Airway epithelial cell (primary cell): Measurements from ENCODE around the gene NRTN. TPM values are rescaled to one million over a fixed set of nuclear protein-coding genes. Genes with fewer than 3 reads are reported as not detected.

Experiments used
- total RNA-seq: library from RNA; depleted of rRNA; stranded (reverse); fragments of >200 nt; gene quantifications from 2 replicates; pipeline ENCODE4 v1.2.3, GENCODE V29; 2015

NRTN gene, protein sequence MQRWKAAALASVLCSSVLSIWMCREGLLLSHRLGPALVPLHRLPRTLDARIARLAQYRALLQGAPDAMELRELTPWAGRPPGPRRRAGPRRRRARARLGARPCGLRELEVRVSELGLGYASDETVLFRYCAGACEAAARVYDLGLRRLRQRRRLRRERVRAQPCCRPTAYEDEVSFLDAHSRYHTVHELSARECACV
- total RNA-seq: 0.23 TPM in 1 of 2 replicates, not detected in the other

DNA sequence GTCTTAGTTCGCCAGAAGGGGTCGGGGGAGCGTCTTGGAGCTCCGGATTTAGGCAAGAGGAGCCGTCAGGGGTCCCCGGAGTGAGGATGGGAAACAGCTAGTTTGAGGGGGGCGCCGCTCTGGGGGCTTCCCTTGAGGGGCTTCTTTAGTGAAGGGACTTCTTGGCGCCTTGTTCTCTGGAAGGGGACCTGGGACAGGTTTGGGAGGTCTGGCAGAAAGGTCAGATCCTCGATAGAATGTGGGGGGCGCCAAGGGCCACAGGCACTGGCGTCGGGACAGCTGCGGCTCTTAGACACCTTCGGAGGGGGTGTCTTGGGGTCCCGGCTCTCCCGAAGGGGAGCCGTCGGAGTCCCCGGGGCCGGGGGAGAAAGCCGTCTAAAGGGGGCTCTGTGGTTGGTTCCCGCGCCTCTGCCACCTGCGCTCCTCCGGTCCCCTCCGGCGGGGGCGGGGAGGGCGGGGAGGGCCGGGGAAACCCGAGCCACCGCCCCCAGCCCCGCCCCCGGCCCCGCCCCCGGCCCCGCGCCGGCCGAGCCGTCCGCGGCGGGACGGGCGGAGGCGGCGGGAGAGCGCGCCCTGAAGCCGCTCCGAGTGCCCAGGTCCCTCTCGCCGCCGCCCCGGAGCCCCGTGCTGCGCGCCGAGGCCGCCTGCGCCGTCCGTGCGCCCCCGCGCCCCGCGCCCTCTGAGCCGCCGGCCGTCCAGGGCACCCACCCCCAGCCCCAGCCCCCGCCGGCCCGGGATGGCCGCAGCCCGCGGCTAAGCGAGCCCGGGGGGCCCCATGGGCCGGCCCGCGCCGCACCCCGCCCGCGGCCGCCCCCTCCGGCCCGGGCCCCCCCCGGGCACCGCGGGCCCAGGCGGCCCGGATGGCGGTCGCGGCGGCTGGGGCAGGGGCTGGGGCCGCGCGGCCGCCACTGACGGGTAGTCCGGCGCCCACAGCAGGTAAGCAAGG lies at the start of gene NRTN:
TSS of gene NRTN (plus strand) at position 552 of the 946 bp plus-strand sequence. CDS start 19,099 bp downstream, outside the sequence.

DNA sequence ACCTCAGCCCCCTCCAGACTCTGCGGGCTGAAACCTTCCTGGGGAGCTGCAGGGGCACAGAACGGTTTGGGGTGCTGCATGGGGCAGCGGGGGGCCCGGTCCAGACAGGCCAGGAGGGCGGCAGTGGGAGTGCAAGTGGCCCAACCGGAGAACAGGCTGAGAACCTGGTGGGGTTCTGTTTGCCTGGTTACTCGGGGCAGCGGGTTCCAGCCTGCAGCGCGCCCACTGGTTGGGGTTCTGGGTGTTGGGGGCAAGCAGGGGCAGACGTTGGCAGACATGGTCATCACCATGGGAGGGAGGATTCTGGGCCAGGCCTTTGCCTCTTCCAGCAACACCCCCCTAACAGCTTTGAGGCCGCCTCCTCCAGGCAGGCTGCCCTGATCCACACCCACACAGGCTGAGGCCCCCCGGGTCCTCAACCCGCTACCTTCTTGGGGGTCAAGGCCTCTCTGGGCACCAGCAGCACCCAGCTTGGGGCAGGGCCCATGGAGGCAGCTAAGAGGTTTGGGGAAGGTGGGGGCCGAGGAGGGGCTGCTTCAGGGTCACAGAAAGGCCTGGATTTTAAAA lies 20.2 kb upstream of the NRTN start, which contains the start of gene PRR22:
TSS of gene PRR22 (minus strand) at position 166 of the 567 bp plus-strand sequence. CDS start at position 80, 86 bp downstream.

DNA sequence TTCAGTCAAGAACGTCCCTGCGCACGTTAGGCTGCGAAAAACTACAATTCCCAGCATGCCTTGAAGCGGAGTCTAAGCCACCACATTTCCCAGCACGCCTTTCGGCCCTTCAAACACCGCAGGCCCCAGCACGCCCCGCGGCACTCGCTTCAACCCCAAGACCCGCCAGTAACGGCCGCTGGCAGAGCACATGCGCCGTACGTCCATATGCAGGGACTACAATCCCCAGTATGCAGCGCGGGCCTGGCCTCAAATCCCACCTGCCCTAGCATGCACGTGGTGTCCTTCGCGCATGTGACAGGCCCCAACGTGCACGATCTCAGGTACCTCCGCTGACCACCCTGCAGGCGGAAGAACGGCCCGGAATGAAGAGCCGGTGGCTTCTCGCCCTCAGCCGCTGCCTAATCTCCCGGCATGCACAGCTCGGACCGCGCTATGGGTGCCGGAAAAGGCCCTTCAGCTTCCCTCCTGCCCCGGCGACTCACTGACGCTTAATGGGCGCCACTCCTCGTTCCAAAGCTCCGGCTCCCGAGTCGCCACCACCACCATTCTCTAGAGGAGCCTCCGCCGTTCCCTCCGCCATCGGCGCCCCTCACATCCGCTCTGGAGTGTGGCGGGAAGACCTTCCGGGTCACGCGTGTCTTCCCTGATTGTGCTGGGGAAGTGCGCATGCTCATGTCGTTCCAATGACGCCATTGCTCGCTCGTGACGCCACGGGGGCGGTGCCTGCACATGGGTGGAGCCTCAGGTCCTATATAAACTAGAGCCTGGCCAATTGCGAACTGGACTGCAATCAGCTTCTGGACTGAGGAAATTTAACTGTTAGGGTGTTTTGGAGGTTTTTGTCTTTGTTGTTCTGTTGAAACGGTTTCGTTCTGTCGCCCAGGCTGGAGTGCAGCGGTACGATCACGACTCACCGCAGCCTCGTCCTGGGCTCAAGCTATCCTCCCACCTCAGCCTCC lies 14.0 kb upstream of the NRTN start, which contains the start of gene DUS3L:
TSS of gene DUS3L (minus strand) at position 605 of the 962 bp plus-strand sequence. CDS start at position 583, 22 bp downstream.

DNA sequence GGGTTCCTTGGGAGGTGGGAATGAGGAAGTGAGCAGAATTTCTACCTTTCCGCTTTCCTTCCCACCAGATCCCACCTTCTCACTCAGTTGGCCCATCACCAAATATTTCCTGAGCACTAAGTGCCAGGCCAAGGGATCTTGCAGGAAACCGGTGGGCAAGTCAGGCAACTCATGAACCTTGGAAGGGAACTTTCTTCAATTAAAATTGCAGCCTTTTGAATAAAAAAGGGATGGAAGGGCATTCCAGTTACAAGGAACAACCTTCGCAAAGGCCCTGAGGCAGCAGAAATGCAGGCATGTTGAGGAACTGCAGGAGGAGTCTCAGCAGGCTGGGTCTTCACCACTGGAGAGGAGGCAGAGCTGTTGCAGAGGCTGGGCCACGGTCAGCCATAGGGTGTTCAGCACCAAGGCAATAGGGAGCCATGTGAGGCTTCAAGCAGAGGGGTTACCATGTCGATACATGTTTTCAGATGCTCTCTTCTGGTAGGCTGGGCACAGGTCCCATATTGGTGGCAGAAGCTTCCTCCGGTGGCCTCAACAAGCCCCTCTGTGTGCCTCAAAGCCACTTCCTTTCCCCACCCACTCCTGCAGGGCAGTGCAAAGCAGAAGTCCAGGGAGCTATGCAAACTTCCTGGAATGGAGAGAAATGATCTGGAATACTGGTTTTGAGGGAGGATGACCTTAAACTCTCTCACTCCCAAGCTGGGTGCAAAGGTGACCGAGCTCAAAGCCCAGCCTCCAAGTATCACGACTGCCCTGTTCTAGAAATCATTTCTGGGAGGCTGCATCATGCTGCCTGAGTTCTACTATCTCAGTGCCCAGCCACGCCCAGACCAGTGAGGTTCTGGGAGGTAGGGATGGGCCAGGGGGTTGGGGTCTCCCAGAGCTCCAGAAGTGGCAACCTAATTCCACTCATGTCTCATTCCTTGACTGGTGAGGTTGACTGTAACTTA lies 34.5 kb downstream of the NRTN start, which contains the start of gene FUT6:
TSS of gene FUT6 (minus strand) at position 638 of the 953 bp plus-strand sequence. CDS start 7,135 bp downstream, outside the sequence.

DNA sequence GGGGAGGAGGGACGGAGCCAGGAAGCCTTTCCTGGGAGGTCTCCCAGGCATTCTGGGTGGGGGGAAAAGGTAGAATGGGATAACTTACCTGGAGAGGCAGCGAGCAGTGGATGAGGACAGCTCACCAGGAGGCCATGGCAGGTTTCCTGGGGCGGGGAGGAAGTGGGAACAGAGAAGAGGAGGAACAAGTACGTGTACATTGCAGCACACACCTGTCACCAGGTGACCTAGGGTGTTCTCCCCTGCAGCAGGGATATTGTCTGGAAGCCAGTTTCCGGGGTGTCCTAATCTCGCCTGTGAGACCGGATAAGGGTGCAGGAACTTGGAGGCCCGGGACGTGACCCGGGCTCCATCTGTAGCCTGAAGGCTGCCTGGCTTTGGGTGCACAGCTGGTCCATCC lies 46.4 kb downstream of the NRTN start, which contains the start of gene FUT3:
TSS of gene FUT3 (minus strand) at position 148 of the 400 bp plus-strand sequence.

Other genes starting within 250 kb of the NRTN start
- gene TINCR, start 237.1 kb upstream of the NRTN start, total RNA-seq: 14.8 and 16.9 TPM in 2 replicates
- 12.6 and 18.3 TPM in 2 replicates for gene SAFB2, start 182.3 kb upstream of the NRTN start, total RNA-seq
- gene SAFB, start 182.0 kb upstream of the NRTN start, total RNA-seq: 41.0 and 65.4 TPM in 2 replicates
- 65.2 and 74.3 TPM in 2 replicates for gene MICOS13, start 124.6 kb upstream of the NRTN start, total RNA-seq
- gene HSD11B1L, start 124.0 kb upstream of the NRTN start, total RNA-seq: 12.4 and 13.4 TPM in 2 replicates
- 1,285 and 1,355 TPM in 2 replicates for gene RPL36, start 114.8 kb upstream of the NRTN start, total RNA-seq
- gene LONP1, start 84.9 kb upstream of the NRTN start, total RNA-seq: 91.7 and 149 TPM in 2 replicates
- gene CATSPERD, start 84.4 kb upstream of the NRTN start, total RNA-seq: not detected in 2 replicates
- gene PRR22, start 20.3 kb upstream of the NRTN start, total RNA-seq: 0.21 and 0.46 TPM in 2 replicates
- gene DUS3L, start 13.9 kb upstream of the NRTN start, total RNA-seq: 21.9 and 24.6 TPM in 2 replicates
- 0.19 and 0.21 TPM in 2 replicates for gene FUT6, start 34.6 kb downstream of the NRTN start, total RNA-seq
- gene FUT3, start 46.4 kb downstream of the NRTN start, total RNA-seq: 12.6 and 15.4 TPM in 2 replicates
- gene FUT5, start 65.5 kb downstream of the NRTN start, total RNA-seq: not detected in 2 replicates
- 257 and 322 TPM in 2 replicates for gene NDUFA11, start 98.7 kb downstream of the NRTN start, total RNA-seq
- 1.7 and 2.5 TPM in 2 replicates for gene VMAC, start 99.8 kb downstream of the NRTN start, total RNA-seq
- 7.0 and 12.6 TPM in 2 replicates for gene CAPS, start 109.2 kb downstream of the NRTN start, total RNA-seq
- gene RANBP3, start 173.1 kb downstream of the NRTN start, total RNA-seq: 66.1 and 66.8 TPM in 2 replicates